K562 (cell line): ENCODE results near the gene RALGPS1. TPM values are rescaled to one million over a fixed set of nuclear protein-coding genes. Genes with fewer than 3 reads are reported as not detected.

Experiments
- polyA plus RNA-seq, 8 experiments: library from polyadenylated mRNA; depleted of rRNA in 4 of 8; stranded (reverse) in 5 of 8; unstranded in 3 of 8; fragments of >200 nt; fragmentation: Nextera tagmentation in 2 of 8; fragmentation: Illumina TruSeq in 1 of 8; extraction: Ambion mirVana in 2 of 8; extraction: Trizol in 1 of 8; gene quantifications; 2 replicates each; pipeline versions ENCODE4 v1.2.1 to v1.2.3, GENCODE V29; 2011 to 2014; ENCODE audit warnings: inconsistent platforms in 1 of 8, missing spikeins in 1 of 8
- total RNA-seq, 7 experiments: library from RNA; depleted of rRNA in 6 of 7; stranded (reverse); fragments of >200 nt in 6 of 7; fragmentation: Illumina TruSeq in 2 of 7; extraction: Trizol in 2 of 7; gene quantifications; 2 replicates each; pipeline versions ENCODE4 v1.2.1 to v1.2.3, GENCODE V29; 2011 to 2021; ENCODE audit warnings: low replicate concordance in 1 of 7
- TF ChIP-seq, protein P1 (sequence below): sonication (generic); formaldehyde crosslinking; IDR thresholded peaks from 2 replicates; pipeline ENCODE4 v1.8.1; 2023; ENCODE audit warnings: mild to moderate bottlenecking, missing genetic modification reagents
- TF ChIP-seq, protein P2 (sequence below): fragments of 450-650 bp; IDR thresholded peaks from 2 replicates; pipeline ENCODE4 v1.6.1; 2016; ENCODE audit warnings: low read depth
- TF ChIP-seq, protein P3 (sequence below): fragments of 450-650 bp; formaldehyde crosslinking; IDR thresholded peaks from 2 replicates; pipeline ENCODE4 v1.4.0; 2020; ENCODE audit warnings: mild to moderate bottlenecking, mixed read lengths

Gene RALGPS1
- total and polyA plus RNA-seq, 9 of the 15 experiments (the other 6 are each of a cell fraction or from before 2014, with no cell fraction given): 0.04 to 2.6 (median 1.5) TPM

DNA sequence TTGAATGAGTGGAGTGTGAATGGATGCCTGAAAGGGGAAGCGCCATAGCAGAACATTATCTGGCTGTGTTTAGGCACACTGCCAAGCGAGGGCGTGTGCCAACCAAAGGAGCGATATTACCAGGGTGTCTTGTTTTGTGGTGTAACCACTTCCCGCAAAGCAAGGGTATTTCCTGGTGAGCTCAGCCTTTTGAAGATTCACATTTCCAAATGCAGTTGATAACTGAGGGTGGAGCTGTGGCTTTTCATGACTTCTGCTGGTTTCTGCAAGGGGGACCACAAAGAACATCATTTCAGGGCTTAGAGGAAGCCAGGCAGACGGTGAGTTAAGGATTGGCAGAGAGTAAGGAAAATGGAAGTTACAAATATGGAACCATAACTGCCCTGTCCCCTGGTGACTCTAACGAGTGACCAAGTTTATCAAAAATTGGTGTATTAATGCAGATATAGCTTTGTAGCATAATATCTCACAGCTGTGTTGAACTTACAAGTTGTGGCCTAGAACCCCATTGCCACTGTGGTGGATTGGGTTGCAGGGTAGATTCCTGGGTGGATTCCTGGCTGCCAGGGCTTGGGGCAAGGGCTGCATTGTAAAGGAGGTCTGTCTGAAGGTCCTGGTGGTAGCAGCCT is 71.4 kb downstream of the RALGPS1 start (continued):
- TF ChIP-seq, protein P1, sequence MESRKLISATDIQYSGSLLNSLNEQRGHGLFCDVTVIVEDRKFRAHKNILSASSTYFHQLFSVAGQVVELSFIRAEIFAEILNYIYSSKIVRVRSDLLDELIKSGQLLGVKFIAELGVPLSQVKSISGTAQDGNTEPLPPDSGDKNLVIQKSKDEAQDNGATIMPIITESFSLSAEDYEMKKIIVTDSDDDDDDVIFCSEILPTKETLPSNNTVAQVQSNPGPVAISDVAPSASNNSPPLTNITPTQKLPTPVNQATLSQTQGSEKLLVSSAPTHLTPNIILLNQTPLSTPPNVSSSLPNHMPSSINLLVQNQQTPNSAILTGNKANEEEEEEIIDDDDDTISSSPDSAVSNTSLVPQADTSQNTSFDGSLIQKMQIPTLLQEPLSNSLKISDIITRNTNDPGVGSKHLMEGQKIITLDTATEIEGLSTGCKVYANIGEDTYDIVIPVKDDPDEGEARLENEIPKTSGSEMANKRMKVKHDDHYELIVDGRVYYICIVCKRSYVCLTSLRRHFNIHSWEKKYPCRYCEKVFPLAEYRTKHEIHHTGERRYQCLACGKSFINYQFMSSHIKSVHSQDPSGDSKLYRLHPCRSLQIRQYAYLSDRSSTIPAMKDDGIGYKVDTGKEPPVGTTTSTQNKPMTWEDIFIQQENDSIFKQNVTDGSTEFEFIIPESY: no peak
- TF ChIP-seq, protein P2, sequence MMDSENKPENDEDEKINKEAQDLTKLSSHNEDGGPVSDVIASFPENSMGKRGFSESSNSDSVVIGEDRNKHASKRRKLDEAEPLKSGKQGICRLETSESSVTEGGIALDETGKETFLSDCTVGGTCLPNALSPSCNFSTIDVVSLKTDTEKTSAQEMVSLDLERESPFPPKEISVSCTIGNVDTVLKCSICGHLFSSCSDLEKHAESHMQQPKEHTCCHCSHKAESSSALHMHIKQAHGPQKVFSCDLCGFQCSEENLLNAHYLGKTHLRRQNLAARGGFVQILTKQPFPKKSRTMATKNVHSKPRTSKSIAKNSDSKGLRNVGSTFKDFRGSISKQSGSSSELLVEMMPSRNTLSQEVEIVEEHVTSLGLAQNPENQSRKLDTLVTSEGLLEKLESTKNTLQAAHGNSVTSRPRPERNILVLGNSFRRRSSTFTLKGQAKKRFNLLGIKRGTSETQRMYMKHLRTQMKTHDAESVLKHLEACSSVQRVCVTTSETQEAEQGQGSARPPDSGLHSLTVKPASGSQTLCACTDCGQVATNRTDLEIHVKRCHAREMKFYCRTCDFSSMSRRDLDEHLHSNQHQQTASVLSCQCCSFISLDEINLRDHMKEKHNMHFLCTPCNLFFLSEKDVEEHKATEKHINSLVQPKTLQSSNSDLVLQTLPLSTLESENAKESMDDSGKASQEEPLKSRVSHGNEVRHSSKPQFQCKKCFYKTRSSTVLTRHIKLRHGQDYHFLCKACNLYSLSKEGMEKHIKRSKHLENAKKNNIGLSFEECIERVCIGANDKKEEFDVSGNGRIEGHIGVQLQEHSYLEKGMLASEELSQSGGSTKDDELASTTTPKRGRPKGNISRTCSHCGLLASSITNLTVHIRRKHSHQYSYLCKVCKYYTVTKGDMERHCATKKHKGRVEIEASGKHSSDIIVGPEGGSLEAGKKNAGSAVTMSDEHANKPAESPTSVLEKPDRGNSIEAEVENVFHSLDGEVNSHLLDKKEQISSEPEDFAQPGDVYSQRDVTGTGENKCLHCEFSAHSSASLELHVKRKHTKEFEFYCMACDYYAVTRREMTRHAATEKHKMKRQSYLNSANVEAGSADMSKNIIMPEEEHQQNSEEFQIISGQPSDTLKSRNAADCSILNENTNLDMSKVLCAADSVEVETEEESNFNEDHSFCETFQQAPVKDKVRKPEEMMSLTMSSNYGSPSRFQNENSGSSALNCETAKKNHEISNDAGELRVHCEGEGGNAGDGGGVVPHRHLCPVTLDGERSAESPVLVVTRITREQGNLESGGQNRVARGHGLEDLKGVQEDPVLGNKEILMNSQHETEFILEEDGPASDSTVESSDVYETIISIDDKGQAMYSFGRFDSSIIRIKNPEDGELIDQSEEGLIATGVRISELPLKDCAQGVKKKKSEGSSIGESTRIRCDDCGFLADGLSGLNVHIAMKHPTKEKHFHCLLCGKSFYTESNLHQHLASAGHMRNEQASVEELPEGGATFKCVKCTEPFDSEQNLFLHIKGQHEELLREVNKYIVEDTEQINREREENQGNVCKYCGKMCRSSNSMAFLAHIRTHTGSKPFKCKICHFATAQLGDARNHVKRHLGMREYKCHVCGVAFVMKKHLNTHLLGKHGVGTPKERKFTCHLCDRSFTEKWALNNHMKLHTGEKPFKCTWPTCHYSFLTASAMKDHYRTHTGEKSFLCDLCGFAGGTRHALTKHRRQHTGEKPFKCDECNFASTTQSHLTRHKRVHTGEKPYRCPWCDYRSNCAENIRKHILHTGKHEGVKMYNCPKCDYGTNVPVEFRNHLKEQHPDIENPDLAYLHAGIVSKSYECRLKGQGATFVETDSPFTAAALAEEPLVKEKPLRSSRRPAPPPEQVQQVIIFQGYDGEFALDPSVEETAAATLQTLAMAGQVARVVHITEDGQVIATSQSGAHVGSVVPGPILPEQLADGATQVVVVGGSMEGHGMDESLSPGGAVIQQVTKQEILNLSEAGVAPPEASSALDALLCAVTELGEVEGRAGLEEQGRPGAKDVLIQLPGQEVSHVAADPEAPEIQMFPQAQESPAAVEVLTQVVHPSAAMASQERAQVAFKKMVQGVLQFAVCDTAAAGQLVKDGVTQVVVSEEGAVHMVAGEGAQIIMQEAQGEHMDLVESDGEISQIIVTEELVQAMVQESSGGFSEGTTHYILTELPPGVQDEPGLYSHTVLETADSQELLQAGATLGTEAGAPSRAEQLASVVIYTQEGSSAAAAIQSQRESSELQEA: no peak
- TF ChIP-seq, protein P3, sequence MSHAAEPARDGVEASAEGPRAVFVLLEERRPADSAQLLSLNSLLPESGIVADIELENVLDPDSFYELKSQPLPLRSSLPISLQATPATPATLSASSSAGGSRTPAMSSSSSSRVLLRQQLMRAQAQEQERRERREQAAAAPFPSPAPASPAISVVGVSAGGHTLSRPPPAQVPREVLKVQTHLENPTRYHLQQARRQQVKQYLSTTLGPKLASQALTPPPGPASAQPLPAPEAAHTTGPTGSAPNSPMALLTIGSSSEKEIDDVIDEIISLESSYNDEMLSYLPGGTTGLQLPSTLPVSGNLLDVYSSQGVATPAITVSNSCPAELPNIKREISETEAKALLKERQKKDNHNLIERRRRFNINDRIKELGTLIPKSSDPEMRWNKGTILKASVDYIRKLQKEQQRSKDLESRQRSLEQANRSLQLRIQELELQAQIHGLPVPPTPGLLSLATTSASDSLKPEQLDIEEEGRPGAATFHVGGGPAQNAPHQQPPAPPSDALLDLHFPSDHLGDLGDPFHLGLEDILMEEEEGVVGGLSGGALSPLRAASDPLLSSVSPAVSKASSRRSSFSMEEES: no peak
